ENCODE data around the gene SLC45A1.

DNA sequence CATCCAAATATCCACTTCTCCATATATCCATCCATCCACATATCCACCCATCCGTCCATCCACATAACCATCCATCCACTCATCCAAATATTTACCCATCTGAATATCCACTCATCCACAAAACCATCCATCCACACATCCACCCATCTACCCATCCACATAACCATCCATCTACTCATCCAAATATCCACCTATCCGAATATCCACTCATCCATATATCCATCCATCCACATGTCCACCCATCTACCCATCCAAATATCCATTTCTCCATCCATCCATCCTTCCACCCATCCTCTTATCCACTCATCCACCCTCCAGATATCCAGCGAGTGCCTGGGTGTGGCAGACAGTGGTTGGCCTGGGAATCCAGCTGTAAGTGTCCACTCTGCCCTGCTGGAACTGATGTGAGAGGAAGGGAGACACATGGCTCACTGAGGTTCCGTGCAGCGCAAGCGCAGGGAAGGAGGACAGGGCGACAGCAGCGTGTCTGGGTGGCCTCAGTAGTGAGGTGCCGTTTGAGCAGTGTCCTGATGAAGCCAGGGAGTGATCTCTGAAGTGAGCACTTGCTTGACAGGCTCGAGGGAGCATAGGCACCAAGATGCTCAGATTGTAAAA, 27.1 kb downstream of the SLC45A1 start:
- TF ChIP-seq GTF3C2 (IDR thresholded peaks at IDR 0.05; ENCODE audit: borderline replicate concordance, extremely low read depth, insufficient read length) (no peak), CBX8 (IDR thresholded peaks at IDR 0.05; ENCODE audit: borderline replicate concordance, extremely low read depth, low read depth, low read length, poor library complexity, severe bottlenecking) (no peak), ARNT (IDR thresholded peaks at IDR 0.05) (no peak), FOSL1 (tag; conservative IDR thresholded peaks at IDR 0.05) (no peak), SP2 (IDR thresholded peaks at IDR 0.05; ENCODE audit: extremely low read depth, low read depth, low read length, poor library complexity, severe bottlenecking) (no peak), E4F1 (CRISPR knock-in tag; IDR thresholded peaks at IDR 0.05; ENCODE audit: borderline replicate concordance) (no peak), SMC3 (conservative IDR thresholded peaks at IDR 0.05; ENCODE audit: insufficient read depth, low read depth, low read length) (no peak), NR2C2 (CRISPR knock-in tag; IDR thresholded peaks at IDR 0.05) (no peak), NR2C2 (tag; IDR thresholded peaks at IDR 0.05) (no peak)
- TF ChIP-seq, protein P1, sequence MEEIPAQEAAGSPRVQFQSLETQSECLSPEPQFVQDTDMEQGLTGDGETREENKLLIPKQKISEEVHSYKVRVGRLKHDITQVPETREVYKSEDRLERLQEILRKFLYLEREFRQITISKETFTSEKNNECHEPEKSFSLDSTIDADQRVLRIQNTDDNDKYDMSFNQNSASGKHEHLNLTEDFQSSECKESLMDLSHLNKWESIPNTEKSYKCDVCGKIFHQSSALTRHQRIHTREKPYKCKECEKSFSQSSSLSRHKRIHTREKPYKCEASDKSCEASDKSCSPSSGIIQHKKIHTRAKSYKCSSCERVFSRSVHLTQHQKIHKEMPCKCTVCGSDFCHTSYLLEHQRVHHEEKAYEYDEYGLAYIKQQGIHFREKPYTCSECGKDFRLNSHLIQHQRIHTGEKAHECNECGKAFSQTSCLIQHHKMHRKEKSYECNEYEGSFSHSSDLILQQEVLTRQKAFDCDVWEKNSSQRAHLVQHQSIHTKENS (CRISPR knock-in tag; IDR thresholded peaks at IDR 0.05), result no peak
- TF ChIP-seq, protein P2, sequence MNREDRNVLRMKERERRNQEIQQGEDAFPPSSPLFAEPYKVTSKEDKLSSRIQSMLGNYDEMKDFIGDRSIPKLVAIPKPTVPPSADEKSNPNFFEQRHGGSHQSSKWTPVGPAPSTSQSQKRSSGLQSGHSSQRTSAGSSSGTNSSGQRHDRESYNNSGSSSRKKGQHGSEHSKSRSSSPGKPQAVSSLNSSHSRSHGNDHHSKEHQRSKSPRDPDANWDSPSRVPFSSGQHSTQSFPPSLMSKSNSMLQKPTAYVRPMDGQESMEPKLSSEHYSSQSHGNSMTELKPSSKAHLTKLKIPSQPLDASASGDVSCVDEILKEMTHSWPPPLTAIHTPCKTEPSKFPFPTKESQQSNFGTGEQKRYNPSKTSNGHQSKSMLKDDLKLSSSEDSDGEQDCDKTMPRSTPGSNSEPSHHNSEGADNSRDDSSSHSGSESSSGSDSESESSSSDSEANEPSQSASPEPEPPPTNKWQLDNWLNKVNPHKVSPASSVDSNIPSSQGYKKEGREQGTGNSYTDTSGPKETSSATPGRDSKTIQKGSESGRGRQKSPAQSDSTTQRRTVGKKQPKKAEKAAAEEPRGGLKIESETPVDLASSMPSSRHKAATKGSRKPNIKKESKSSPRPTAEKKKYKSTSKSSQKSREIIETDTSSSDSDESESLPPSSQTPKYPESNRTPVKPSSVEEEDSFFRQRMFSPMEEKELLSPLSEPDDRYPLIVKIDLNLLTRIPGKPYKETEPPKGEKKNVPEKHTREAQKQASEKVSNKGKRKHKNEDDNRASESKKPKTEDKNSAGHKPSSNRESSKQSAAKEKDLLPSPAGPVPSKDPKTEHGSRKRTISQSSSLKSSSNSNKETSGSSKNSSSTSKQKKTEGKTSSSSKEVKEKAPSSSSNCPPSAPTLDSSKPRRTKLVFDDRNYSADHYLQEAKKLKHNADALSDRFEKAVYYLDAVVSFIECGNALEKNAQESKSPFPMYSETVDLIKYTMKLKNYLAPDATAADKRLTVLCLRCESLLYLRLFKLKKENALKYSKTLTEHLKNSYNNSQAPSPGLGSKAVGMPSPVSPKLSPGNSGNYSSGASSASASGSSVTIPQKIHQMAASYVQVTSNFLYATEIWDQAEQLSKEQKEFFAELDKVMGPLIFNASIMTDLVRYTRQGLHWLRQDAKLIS (CRISPR knock-in tag; IDR thresholded peaks at IDR 0.05), result no peak

All from K562 (cell line).